OCI-LY3 (cell line): ENCODE results near the gene RANBP10.

ENCODE experiments used
- EZH2phosphoT487 ChIP-seq: fragments of 200-600 bp; shearing (Covaris generic); IDR thresholded peaks from 2 replicates; pipeline ENCODE4 v1.6.1; 2018; ENCODE audit warnings: antibody characterized with exemption, mixed run types, low read depth
- TF ChIP-seq, protein P1 (sequence below): fragments of 200-600, 300-600 bp; sonication (generic); IDR thresholded peaks from 2 replicates; pipeline ENCODE4 v1.5.1; 2014; ENCODE audit warnings: antibody characterized with exemption, low read length, low read depth

DNA sequence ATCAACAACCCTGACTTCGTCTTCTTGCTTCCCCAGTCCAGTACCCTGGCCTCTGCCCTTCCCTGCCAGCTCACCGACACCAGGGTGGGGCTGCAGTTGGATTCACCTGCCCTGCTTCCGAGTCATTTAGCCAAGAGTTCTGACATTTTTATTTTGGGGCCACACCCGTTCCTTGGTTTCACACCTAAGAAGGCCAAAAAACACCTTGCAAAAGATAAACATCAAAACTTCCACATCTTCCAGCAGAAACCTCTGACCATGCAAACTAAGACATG lies 45.5 kb downstream of the RANBP10 start:
- TF ChIP-seq, protein P1, sequence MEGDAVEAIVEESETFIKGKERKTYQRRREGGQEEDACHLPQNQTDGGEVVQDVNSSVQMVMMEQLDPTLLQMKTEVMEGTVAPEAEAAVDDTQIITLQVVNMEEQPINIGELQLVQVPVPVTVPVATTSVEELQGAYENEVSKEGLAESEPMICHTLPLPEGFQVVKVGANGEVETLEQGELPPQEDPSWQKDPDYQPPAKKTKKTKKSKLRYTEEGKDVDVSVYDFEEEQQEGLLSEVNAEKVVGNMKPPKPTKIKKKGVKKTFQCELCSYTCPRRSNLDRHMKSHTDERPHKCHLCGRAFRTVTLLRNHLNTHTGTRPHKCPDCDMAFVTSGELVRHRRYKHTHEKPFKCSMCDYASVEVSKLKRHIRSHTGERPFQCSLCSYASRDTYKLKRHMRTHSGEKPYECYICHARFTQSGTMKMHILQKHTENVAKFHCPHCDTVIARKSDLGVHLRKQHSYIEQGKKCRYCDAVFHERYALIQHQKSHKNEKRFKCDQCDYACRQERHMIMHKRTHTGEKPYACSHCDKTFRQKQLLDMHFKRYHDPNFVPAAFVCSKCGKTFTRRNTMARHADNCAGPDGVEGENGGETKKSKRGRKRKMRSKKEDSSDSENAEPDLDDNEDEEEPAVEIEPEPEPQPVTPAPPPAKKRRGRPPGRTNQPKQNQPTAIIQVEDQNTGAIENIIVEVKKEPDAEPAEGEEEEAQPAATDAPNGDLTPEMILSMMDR = no peak
- TF ChIP-seq EZH2phosphoT487 = no peak
